H1 (cell line): ENCODE data around the gene BCAR3. TPM values are rescaled to one million over a fixed set of nuclear protein-coding genes. Genes with fewer than 3 reads are reported as not detected.

Experiments used
- EZH2 ChIP-seq: fragments of 200-600 bp; sonication (generic); IDR thresholded peaks from 2 replicates; pipeline ENCODE4 v1.7.1; 2012; ENCODE audit warnings: low read depth, mild to moderate bottlenecking, moderate library complexity, low read length, inconsistent platforms; ENCODE audit not compliant: severe bottlenecking
- HDAC6 ChIP-seq: IDR thresholded peaks from one replicate; pipeline ENCODE4 v1.7.1; 2012; ENCODE audit warnings: low read depth, mild to moderate bottlenecking, inconsistent platforms, low read length, moderate library complexity
- KDM1A ChIP-seq: fragments of 200-600, 300-600 bp; sonication (generic); IDR thresholded peaks from 2 replicates; pipeline ENCODE4 v1.7.1; 2016; ENCODE audit warnings: mild to moderate bottlenecking, low read length, borderline replicate concordance
- KDM4A ChIP-seq: IDR thresholded peaks from one replicate; pipeline ENCODE4 v1.7.1; 2012; ENCODE audit warnings: low read depth, mild to moderate bottlenecking, moderate library complexity, low read length, inconsistent platforms; ENCODE audit not compliant: severe bottlenecking
- KDM5A ChIP-seq: fragments of 200-600 bp; IDR thresholded peaks from 2 replicates; pipeline ENCODE4 v1.7.1; 2012; ENCODE audit warnings: mild to moderate bottlenecking, low read length, inconsistent platforms, mixed read lengths
- NRF1 ChIP-seq: IDR thresholded peaks from 2 replicates; pipeline ENCODE4 v1.6.1; 2011; ENCODE audit warnings: mild to moderate bottlenecking, low read depth, low read length, improper control_type of control experiment
- POU5F1 ChIP-seq: IDR thresholded peaks from 2 replicates; pipeline ENCODE4 v1.6.1; 2011; ENCODE audit warnings: low read depth, mild to moderate bottlenecking, low read length, moderate library complexity
- RXRA ChIP-seq: IDR thresholded peaks from 2 replicates; pipeline ENCODE4 v1.6.1; 2011; ENCODE audit warnings: low read depth, mild to moderate bottlenecking, low read length, moderate library complexity; ENCODE audit not compliant: insufficient read depth
- YY1 ChIP-seq: IDR thresholded peaks from 2 replicates; pipeline ENCODE4 v1.6.1; 2011; ENCODE audit warnings: low read depth, mild to moderate bottlenecking, low read length
- polyA plus RNA-seq, 7 experiments: library from polyadenylated mRNA; depleted of rRNA in 3 of 7; stranded (reverse) in 5 of 7; unstranded in 2 of 7; fragments of >200 nt in 5 of 7; fragments of 200-250 nt in 2 of 7; gene quantifications; 1 replicate in 5 of 7; 2 replicates in 1 of 7; 4 replicates in 1 of 7; pipeline versions ENCODE4 v1.2.1 to v1.2.3, GENCODE V29; 2011 to 2013; ENCODE audit warnings: missing spikeins in 2 of 7, mixed read lengths in 2 of 7
- total RNA-seq: library from RNA; stranded (reverse); fragmentation: NEBNext Ultra II Directional; extraction: Animal tissue kit (Norgen Biotek cat#: 25700); gene quantifications from 2 replicates; pipeline ENCODE4 v1.2.1, GENCODE V29; 2021

BCAR3 gene
- total and polyA plus RNA-seq, 2 of the 8 experiments (the other 6 are each of a cell fraction or from before 2014, with no cell fraction given) = 5.6 to 9.2 TPM

DNA sequence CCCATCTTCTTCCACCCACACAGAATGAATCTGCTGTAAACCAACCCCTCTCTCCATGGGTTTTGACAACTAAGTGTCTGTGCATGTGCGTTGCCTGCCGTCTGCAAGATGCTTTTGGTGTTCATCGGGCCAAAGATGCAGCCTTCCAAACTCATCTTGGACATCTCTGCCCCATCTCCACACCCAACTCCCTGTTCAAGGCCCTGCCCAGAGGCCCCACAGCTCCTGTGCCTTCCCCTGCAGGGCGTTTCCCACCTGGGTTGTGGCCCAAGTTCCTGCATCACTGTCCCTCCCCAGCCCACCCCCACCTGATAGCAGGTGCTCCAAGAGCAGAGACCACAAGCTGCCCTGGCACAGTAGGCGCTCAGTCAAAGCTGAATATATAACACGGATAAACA, 103.2 kb downstream of the BCAR3 start (continued):
- TF ChIP-seq POU5F1 = no peak
- TF ChIP-seq KDM1A = no peak
- no peak for TF ChIP-seq YY1
- no peak for TF ChIP-seq EZH2
- no peak for TF ChIP-seq KDM5A
- TF ChIP-seq NRF1 = no peak
- TF ChIP-seq KDM4A = no peak
- no peak for TF ChIP-seq RXRA
- no peak for TF ChIP-seq HDAC6
